GM19438 (cell line): ENCODE measurements around the gene EEFSEC.

ENCODE experiments used
- ATAC-seq: cut with Tn5 transposase; IDR thresholded peaks from one replicate; pipeline ENCODE4 v1.9.1; 2021; ENCODE audit warnings: low read depth; ENCODE audit not compliant: unreplicated experiment

The EEFSEC gene

DNA sequence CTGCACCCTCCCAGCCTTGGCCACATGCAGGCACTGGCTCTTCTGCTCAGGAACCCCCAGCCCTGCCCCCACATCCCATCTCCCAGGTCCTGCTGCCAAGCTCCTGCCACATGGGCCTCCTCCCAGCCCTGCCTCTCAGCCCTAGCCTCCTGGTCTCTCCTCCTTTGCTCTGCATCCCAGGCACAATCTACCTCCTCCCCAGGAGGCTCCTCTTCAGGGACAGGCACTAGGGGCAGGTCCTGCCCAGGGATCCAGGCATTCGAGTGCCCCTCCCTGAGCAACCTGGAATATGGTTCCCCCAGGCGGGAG, 301.0 kb downstream of the EEFSEC start:
- no peak for ATAC-seq

DNA sequence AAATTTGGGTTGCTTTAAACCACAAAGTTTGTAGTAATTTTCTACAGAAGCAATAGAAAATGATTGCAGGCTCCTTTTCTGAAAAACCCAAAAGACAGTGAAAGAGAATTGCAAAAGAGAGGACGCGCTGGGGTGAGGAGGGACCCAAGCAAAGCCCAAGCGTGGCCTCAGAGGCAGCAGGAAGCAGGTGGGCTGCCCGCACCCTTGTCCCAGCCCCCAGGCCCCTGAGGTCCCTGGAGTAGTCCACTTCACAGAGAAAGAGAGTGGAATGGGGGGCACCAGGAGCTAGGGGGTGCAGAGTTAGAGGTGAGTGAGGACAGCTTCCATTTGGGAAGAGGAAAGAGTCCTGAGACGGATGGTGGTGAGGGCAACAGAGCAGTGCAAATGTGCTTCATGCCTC, 301.8 kb downstream of the EEFSEC start:
- no peak for ATAC-seq

DNA sequence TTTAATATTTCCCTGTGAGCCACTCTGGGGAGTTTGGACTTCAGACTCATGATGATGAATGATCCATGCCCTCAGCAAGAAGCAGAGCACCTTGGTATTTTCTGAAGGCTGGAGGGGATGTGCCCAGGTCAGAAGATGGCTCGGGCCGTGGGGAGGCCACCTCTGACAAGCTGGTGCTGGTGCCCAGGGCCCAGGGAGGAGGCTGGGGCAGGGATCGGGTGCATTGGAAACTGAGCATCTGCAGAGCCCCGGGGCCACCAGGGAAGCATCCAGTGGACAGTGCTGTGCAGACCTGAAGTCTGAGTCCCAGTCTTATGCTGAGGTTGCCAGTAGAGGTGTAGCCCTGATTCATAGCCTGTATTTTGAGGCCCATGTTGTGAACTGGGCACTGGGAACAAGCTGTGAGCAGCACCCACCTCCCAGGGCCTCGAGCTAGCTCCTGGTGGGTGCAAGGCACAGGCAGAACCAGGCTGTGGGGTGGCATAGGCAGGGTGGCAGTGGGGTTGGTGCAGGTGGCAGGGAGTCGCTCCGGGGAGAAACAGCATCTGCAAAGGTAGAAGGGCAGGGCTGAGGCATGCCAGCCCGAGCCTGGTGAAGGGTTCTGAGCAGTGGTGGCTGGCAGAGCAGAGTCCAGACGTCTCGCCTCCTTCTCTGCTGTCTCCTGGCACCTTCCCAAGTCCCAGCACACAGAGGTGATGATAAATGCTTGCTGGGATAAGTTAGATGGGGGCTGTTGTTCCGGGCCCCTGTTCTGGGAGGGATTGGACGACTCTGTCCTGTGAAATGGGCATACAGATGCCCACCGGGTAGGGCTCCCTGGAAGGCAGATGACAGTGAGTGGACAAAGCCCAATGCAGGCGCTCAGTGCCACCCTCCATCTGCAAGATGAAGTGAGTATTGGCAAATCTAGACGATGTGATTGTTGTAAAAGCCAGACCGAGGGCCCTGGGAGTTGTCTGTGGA, 302.8 kb downstream of the EEFSEC start:
- no peak for ATAC-seq

DNA sequence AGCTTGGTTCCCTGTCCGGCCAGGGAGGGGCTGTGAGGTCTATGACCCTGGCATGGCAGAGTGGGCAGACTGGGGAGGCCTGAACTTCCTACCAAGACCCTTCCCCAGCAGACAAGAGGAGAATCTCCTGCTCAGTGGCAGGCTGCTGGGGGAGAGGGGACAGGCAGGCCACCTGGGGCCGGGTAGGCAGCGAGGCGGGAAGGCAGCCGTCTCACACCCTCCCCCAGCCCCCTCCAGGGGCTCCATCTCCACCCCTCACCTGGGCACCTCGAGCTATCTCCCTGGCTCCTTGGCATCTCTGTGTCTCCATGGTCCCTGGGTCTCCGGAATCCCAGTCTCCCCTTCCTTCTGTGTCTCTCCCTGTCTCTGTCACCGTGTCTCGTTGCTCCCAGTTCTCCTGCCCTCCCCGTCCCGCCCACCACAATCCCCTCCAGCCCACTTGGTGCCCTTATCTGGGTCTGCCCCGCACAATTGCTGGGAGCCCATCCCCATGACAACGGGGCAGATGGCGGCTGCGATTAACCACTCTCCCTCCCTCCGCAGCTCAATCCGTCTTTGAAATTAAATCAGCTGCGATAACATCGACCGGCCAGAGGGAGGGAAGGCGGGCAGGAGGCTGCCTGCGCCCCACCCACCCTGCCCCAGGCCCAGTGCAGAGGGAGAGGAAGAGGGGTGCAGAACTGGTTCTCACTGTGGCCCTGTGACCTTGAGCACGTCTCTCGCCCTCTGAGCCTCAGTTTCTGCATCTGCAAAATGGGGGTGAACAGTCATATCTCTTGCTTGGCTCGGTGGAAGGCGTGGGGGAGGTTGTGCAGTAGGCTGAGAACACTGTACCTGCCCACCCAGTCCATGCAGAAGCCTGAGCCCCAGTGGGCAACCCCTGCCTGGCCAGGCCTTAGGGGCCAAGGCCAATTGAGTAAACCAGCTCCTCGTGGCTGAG, 303.8 kb downstream of the EEFSEC start:
- ATAC-seq, result no peak

DNA sequence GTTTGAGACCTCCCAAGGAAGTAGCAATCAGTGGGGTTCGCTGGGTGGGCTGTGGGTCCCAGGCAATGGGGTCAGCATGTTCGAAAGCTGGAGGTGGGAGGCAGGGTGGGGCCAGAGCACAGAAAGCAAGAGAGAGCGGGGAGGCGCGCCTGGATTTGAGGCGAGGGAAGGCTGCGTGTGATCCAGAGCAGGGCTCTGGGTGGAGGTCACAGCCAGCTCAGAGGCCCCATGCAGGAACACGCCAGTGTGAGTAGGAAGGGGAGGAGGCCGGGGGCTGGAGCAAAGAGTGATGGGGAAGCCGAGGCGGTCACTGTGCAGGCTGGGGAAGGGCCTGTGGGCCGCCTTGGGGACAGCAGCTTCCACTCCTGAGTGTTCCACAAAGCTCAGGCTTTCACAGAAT, 304.7 kb downstream of the EEFSEC start:
- no peak for ATAC-seq
